Measurements from ENCODE around the gene ACSF3.

- no peak for TF ChIP-seq ZNF610 (tag by site-specific recombination; IDR thresholded peaks at IDR 0.05; ENCODE audit: borderline replicate concordance)
- TF ChIP-seq ZNF530 (tag by site-specific recombination; IDR thresholded peaks at IDR 0.05; ENCODE audit: low read depth), result no peak
- TF ChIP-seq CTCF (tag by site-specific recombination; IDR thresholded peaks at IDR 0.05), result no peak
Measured at GRCh38 chr16:89054714-89055113, 38.9 kb upstream of the ACSF3 start.
